DMS53 (cell line): Measurements from ENCODE around the gene TMBIM4.
"Not testable (repeated sequence)": the region's sequence is repeated elsewhere in the genome, so short reads cannot be mapped to it uniquely, and the experiment has no call there.

Experiments used
- DNase-seq: peaks from one replicate; lab custom pipeline; 2025; lab: John Stamatoyannopoulos, UW

The TMBIM4 gene

DNA sequence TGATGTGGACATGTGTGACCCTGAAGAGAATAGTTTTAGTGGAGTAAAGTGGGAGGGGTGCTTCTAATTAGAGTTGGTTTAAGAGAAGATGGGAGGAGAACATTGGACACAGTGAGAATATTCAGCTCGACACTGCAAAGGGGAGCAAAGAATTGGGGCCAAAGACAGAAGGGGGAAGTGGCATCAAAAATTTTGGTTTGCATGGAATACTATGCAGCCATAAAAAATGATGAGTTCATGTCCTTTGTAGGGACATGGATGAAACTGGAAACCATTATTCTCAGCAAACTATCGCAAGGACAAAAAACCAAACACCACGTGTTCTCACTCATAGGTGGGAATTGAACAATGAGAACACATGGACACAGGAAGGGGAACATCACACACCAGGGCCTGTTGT lies 15.0 kb upstream of the TMBIM4 start:
- DNase-seq = not testable (repeated sequence)

DNA sequence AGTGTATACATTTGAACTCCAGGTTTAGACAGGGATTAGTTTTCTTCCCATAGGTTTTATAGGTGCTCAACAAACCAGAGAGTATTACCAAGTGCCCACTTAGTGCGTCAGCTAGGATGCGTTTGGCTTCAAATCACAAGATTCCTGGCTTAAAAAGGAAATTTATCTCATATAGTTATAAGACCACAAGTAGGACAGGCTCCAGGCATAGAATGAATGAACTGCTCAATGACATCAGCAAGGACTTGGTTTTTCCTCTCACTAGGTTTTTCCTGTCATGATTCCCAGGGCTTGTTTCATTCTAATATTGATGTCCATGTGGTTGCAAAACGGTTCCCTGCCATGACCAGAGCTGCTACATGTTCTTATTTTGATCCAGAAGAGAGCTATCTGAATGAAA lies 13.2 kb upstream of the TMBIM4 start:
- no peak for DNase-seq

DNA sequence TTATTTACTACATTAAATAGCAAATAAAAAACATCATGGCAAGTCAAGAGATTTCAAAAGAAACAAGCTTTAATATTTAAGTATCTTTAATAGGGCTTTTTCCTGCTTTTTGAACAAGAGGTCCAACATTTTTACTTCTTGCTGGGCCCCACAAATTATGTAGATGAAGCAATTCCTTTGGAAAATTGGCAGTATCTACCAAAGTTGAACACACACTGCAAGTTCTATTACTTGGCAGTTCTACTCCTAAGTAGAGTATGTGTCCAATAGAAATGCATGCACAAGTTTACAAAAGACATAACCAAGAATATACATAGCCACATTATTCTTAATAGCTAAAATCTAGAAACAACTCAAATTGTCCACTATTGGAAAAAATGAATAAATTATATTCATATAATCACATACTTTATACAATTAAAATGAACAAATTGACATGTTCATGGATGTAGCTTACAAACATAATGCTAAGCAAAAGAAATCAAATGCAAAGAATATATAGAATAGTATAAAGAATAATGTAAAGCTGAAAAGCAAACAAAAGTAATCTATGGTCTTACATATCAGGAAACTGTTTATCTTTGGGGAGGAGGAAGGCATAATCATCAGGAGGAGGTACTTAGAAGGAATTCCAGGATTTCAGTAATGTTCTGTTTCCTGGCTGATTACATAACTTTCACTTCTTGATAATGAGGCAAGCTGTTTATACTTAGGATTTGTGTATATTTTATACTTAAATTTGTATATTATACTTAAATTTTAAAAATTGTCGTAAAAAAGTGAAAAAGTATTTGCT lies 6.5 kb upstream of the TMBIM4 start:
- no peak for DNase-seq

DNA sequence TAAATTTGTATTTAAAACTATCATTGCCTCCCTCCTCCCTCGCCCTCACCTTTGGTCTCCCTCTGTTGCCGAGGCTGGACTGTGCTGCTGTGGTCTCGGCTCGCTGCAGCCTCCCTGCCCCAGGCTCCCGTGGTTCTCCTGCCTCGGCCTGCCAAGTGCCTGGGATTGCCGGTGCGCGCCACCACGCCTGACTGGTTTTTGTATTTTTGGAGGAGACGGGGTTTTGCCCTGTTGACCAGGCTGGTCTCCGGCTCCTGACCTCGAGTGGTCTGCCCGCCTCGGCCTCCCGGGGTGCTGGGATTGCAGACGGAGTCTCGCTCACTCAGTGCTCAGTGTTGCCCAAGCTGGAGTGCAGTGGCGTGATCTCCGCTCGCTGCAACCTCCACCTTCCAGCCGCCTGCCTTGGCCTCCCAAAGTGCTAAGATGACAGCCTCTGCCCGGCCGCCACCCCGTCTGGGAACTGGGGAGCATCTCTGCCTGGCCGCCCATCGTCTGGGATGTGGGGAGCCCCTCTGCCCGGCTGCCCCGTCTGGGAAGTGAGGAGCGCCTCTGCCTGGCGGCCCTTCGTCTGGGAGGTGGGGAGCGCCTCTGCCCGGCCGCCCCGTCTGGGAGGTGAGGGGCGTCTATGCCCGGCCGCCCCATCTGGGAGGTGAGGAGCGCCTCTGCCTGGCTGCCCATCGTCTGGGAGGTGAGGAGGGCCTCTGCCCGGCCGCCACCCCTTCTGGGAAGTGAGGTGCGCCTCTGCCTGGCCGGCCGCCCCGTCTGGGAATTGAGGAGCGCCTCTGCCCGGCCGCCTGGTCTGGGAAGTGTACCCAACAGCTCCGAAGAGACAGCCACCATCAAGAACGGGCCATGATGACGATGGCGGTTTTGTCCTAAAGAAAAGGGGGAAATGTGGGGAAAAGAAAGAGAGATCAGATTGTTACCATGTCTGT lies 4.9 kb upstream of the TMBIM4 start:
- not testable (repeated sequence) for DNase-seq

DNA sequence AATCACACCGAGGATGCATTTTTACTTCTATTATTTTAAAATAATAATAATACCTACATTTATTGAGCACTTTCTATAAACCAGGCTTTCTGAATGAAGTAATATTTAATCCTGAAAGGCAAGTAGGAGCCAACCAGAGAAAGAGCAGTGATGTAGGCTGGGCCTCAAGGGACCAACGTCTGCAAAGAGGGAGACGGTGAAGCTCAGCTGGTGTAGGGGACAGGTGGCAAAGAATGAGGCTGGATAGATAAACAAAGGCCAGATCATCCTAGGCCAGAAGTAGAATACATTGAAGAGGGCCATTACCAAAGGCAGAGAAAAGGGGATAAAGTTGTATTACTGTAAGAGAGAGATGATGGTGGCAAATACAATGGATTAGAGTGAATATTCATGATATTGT lies 810 bp upstream of the TMBIM4 start:
- DNase-seq = peak; percentile 35

DNA sequence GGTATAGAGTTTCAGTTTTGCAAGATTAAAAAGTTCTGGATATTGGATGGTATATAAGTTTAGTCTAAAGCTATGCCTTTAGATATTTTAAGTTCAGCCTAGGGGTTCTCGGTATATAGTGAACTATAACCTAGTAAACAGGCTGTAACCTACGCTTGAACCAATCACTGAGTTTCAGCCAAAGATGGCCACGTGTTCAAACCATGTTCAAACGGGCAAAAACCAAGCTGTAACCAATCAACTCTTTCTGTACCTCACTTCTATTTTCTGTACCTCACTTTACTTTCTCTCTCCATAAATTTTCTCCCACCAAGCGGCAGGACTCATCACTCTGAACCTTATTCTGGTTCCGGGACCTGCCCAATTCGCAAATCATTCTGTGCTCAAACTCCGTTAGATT lies 1.4 kb downstream of the TMBIM4 start:
- DNase-seq = no peak

DNA sequence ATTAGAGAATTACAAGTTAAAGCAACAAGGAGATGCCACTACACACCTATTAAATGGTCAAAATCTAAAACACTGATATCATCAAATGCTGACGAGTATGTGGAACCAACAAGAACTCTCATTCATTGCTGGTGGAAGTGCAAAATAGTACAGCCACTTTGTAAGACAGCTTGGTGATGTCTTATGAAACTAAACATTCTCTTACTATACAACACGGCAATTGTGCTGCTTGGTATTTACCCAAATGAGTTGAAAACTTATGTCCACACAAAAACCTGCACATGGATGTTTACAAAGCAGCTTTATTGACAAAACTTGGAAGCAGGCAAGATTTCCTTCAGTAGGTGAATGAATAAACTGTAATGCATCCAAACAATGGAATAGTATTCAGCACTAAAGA lies 3.2 kb downstream of the TMBIM4 start:
- no peak for DNase-seq

DNA sequence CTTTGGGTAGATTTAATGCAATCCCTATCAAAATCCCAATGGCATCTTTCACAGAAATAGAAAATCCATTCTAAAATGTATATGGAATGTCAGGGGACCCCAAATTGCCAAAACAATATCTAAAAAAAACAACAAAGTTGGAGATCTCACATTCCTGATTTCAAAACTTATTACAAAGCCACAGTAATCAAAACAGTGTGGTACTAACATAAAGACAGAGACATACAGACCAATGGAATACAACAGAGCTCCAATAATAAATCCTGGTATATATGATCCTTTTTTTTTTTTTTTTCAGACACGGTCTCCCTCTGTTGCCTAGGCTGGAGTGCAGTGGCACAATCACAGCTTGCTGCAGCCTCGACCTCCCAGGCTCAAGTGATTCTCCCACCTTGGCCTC lies 4.7 kb downstream of the TMBIM4 start:
- DNase-seq = no peak

DNA sequence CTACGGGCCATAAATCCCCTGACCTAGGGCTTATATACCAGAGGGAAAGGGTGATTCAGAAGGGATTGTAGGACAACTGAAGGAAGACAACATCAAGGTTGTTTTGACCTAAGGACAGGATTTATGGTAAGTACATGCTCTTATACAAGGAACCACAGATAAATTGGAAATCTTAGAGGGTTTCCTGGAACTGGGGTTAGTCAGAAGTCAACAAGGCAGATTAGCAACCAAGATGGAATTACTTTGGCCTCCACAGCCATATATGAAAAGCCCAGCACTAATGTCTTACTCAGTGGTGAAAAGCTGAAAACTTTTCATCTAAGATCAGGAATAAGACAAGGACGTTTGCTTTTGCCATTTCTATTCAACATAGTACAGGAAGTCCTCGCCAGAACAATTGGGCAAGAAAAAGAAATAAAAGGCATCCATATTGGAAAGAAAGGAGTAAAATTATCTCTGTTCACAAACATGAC lies 5.4 kb downstream of the TMBIM4 start:
- no peak for DNase-seq

DNA sequence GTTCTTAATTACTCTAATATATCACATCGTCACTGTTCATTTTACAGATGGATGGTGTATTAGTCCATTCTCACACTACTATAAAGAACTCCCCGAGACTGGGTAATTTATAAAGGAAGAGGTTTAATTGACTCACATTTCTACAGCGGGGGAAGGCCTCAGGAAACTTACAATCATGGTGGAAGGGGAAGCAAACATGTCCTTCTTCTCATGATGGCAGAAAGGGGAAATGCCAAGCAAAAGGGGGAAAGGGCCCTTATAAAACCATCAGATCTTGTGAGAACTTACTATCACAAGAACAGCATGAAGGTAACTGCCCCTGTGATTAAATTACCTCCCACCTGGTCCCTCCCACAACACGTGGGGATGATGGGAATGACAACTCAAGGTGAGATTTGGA lies 6.5 kb downstream of the TMBIM4 start:
- DNase-seq = no peak

DNA sequence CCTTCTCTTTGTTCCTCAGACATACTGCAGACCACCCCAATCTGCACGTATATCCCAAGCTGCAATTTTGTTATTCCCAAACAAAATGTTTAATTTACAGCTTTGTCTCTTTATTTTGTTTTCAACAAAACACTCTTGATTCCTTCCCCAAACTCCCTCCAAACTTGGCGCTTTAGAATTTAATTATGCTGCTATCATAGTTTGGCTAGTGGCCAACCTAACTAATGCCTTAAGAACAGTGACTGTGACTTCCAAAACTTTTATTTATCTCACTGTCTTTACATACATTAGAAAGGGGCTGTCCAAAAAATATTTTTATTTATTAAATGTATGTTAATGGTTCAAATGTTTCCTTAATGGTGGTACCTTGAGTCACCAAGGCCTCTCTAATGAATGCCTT lies 7.1 kb downstream of the TMBIM4 start:
- no peak for DNase-seq

DNA sequence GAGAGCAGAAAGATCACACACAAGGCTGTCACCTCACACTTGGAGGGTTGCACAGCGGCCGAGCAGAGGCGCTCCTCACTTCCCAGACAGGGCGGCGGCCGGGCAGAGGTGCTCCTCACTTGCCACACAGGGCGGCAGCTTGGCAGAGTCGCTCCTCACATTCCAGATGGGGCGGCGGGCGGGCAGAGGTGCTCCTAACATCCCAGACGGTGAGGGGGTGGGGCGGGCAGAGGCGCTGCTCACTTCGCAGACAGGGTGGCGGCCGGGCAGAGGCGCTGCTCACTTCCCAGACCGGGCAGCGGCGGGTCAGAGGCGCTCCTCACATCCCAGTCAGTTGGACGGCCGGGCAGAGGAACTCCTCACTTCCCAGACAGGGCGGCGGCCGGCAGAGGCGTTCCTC lies 9.1 kb downstream of the TMBIM4 start:
- no peak for DNase-seq

DNA sequence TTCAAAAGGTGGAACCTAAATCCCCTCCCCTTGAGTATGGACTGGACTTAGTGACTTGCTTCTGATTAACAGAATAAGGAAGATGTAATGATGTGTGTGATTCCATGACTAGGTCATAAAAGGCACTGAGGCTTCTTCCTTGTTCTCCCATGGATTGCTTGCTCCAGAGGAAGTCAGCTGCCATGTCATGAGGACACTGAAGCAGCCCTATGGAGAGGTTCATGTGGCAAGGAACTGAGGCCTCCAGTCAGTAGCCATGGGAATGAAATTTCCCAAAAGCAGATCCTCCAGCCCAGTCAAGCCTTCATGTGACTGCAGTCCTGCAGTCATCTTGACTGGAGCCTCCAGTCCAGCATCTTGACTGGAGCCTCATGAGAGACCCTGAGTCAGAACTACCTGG lies 10.7 kb downstream of the TMBIM4 start:
- DNase-seq = no peak

DNA sequence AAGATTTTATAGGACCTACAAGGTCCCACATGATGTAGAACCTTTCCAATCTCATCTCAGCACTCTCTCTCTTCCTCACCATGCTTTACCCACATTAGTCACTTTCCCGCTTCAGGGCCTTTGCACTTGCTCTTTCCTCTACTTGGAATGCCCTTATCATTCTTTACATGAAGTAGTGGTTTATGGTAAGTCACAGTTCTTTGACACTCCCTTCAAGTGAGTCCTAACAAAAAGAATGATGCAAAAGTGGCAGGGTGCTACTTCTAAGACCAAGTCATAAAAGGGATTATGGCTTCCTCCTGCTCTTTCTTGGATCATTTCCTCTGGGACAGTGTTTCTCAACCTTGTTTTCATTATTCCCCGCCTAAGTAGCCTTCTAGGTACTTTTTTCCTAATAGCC lies 13.1 kb downstream of the TMBIM4 start:
- DNase-seq = no peak

DNA sequence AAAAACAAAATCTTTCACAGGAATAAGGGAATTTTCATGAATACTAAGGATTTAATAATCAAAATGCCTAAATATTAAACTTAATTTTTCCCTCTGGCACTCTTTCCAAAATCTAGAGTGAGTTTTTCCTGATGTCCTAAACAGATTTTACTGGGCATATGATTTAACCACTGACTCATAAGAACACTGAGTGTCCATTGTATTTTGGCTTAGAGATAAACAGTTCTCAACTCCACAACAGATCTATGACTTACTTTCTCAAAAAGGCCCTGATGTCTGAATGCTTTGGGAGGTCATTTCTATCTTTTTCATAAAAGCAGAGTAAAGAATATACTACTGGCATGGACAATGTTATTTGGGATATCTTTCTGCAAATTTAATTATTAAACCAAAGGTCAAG lies 15.0 kb downstream of the TMBIM4 start:
- no peak for DNase-seq

DNA sequence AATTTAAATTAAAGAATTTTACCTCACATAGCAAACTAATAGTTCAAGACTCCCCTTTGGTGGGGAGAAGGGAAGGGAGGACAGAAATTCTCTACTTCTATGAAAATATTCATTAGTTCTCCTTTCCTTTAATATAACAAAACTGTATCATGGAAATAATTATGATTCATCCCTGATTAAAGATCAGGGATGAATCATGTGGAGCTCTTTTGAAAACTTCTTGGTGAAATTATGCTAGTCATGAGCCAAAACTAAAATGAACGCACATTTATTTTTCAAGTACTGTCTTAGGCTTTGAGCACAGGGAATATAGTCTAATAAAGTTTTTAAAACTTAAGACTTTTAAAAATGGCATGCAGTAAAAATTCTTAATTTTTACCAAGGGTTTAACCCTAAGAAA lies 17.1 kb downstream of the TMBIM4 start:
- no peak for DNase-seq

DNA sequence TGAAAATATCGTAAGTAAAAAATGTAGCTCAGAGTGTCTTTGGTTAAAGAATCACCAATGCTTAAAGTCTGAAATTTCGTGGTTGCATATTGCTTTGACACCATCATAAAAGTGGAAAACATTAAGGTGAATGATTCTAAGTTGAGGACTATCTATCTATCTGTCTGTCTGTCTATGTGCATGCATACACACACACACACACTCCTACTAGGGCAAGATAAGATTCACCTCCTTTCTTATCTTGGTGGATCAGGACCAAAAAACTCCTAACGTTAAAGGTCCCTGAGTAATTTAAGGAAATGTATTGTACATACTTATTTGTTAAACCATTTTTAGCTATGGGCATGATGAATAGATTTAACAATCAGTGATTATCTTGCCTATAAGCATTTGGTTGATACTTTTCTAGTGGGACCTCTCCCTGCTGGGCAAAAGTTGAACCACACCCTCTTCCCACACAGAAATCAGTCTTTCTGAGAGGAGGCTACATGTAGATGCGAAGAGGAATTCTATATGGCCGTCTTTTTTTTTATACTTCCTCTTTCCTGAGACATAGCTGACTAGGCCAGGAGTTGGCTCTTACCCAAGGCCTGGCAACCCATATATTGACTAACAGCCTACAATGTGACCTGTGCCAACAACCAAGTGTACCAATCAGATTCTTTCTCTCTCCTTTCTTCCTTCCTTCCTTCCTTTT lies 19.9 kb downstream of the TMBIM4 start:
- peak; percentile 18 for DNase-seq

DNA sequence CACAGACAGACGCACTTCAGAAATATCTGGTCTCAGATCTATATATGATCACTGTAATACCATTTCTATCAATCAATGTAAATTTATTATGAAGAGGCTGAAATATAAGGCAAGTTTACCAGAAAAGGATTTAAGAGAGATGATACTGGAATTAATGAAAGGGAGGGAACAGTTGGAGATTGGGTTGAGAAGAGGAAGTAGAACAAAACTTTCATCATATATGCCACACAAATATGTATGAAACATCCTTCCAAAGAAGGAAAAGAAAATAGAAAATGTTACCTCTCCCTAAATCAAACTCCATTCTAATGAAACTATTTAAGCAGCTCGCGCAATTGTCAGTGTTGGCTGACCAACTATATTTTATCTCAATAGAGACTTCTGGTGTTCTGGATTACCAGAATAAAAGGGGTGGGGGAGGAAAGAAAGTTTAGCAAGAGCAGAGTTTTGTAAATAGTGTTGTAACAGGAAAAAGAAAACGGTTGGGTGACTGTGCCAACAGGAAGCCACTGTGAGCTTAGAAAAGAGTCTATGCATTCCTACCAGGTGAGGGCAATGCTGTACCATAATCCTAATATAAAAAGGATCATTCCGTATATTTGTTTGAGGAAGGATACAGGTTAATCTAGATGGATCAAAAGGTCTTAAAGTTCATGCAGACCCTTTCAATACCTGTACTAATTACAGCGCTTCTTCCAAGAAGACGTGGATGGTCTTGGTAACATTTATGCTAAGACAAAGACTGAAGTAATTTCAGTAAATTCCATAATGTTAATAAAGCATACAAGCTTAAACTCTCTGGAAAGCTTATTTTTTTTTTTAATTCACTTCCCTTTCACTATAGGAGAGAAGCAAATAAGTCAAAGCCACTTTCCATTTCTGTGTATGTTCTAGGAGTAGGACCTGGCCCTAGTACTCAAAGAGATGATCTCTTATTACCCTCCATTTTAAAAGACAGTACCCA lies 24.7 kb downstream of the TMBIM4 start:
- peak; percentile 82 for DNase-seq

DNA sequence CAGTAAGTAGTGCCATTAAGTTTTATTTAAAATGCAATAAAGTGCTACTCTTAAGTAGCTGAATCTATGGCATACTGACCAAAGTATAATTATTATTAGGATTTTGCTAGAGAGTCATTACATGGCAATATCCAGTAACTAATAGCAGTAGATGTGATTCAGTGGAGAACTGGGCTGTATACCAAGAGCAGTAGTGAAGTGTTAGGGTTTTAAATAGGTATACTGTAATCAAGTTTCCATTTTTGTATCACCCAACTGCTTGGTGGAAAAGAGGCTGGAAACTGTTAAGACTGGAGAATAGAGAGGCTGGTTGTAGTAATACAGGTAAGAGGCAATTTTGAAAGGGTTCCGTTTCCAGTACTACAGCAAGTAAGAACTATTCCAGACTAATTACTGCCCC lies 25.9 kb downstream of the TMBIM4 start:
- no peak for DNase-seq

DNA sequence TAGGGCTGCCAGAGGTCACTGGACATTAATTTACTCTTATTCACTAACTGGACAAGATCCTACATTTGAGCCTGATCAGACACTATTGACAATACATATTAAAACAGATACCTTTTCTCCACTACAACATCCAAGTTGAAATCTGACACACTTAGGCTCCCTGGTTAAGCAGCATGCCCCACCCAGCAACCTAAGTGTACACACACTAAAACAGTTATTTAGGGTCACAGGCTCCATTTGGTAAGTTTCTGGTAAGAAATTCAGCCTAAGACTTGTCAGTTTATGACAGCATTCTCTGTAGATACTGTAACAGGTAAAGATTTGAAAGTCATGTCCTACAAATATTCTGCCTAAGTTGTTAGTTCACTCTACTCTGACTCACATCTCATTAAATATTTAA lies 27.0 kb downstream of the TMBIM4 start:
- DNase-seq = no peak

DNA sequence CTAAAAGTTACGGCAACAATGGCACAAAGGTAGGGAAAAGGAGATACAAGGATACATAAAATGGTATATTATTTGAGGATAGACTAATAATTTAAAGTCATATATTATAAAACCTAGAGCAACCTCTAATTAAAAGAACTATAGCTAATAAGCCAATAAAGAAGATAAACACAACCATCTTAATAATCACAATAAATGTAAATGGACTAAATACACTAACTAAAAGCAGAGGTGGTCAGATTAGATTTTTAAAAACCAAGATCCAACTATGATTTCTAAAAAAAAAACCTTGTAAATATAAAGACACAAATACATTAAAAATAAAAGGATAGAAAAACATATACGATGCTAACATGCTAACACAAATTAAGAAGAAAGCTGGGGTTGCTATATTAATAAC lies 28.5 kb downstream of the TMBIM4 start:
- DNase-seq = no peak
